Testis (tissue), 3 donors: ENCODE data around the gene GPR78. TPM values are rescaled to one million over a fixed set of nuclear protein-coding genes. Genes with fewer than 3 reads are reported as not detected.

Experiments used
- DNase-seq: peaks from one replicate; pipeline ENCODE4 v3.0.0-alpha.2; 2019
- H3K27ac ChIP-seq, 2 donors: fragments of 200-600 bp; sonication (generic); one replicate each; pipeline ENCODE4 v1.5.1; 2019
- H3K27me3 ChIP-seq: fragments of 200-600 bp; sonication (generic); one replicate; pipeline ENCODE4 v1.5.1; 2019
- H3K36me3 ChIP-seq: fragments of 200-600 bp; sonication (generic); one replicate; pipeline ENCODE4 v1.5.1; 2017; ENCODE audit warnings: low read depth; ENCODE audit errors: missing control alignments
- H3K4me1 ChIP-seq: fragments of 200-600 bp; sonication (generic); one replicate; pipeline ENCODE4 v1.5.1; 2019
- H3K4me3 ChIP-seq, 2 donors: fragments of 200-600 bp; sonication (generic); one replicate each; pipeline ENCODE4 v1.5.1; 2017 to 2019
- H3K9me3 ChIP-seq: fragments of 200-600 bp; sonication (generic); one replicate; pipeline ENCODE4 v1.5.1; 2017
- POLR2A ChIP-seq: fragments of 450-650 bp; IDR thresholded peaks from one replicate; pipeline ENCODE4 v1.6.1; 2017; ENCODE audit warnings: antibody characterized with exemption, mild to moderate bottlenecking, moderate library complexity
- whole genome bisulfite sequencing, 2 donors: methylation state at CpG; one replicate each; pipeline ENCODE4 v1.1.5; 2018; 5-methylcytosine and 5-hydroxymethylcytosine counted together
- intact Hi-C: fragments of 100-400 bp; cut with DNase I; formaldehyde crosslinking; loops from one replicate; pipeline ENCODE4 v1.15.1; 2023; ENCODE audit warnings: low total_unique reads
- polyA plus RNA-seq: library from polyadenylated mRNA; stranded (reverse); fragments of 350-450 nt; fragmentation: Illumina TruSeq; extraction: RNeasy Lipid Tissue Mini Kit (QIAGEN cat#74804); gene quantifications from one replicate; pipeline ENCODE4 v1.2.3, GENCODE V29; 2014; ENCODE audit warnings: low read depth, low replicate concordance; ENCODE audit not compliant: insufficient read depth
- total RNA-seq, 2 donors: library from RNA; depleted of rRNA; stranded (reverse); fragments of >200 nt; gene quantifications; one replicate each; pipeline ENCODE4 v1.2.3, GENCODE V29; 2016
- TF ChIP-seq, protein P1 (sequence below), 3 experiments: fragments of 450-650 bp in 2 of 3; fragments of 200-600 bp in 1 of 3; sonication (generic) in 1 of 3; IDR thresholded peaks; one replicate each; pipeline ENCODE4 v1.5.1; 2016 to 2019; ENCODE audit warnings: antibody characterized with exemption in 3 of 3, mild to moderate bottlenecking in 2 of 3, moderate library complexity in 1 of 3

GPR78 gene
- total and polyA plus RNA-seq, 3 donors from 2014 or later: 0.34 to 0.99 (median 0.39) TPM

DNA sequence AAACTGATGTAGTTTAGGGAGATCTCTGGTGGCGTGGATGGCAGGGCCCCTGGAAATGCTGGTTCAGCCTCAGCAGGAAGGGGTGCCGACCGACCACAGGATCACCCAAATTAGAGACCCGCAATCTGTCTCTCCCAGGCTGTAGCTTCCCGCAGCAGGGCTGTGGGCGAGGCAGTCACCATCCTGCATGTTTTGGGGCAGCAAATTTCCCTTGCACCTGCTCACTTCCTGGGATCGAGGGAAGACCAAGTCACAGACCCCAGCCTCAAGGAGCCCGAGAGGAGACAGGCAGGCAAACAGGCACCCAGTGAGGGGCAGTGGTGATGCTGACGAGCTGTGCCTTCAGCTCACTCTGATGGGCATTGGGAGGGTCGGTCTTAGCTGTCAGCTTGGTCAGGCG, 21.2 kb upstream of the GPR78 start:
- H3K27ac ChIP-seq: no peak overlapping the region
- H3K36me3 ChIP-seq: no peaks in the 10 kb centered on the region
- DNase-seq: no peak
- intact Hi-C loops: no loop called here
- WGBS, 2 donors: 92 to 94% methylated on average over 6 to 11 of the region's 11 CpGs
- H3K9me3 ChIP-seq: no peaks in the 10 kb centered on the region
- H3K27me3 ChIP-seq: no peaks in the 10 kb centered on the region
- no peak overlapping the region for H3K4me3 ChIP-seq
- TF ChIP-seq, protein P1, sequence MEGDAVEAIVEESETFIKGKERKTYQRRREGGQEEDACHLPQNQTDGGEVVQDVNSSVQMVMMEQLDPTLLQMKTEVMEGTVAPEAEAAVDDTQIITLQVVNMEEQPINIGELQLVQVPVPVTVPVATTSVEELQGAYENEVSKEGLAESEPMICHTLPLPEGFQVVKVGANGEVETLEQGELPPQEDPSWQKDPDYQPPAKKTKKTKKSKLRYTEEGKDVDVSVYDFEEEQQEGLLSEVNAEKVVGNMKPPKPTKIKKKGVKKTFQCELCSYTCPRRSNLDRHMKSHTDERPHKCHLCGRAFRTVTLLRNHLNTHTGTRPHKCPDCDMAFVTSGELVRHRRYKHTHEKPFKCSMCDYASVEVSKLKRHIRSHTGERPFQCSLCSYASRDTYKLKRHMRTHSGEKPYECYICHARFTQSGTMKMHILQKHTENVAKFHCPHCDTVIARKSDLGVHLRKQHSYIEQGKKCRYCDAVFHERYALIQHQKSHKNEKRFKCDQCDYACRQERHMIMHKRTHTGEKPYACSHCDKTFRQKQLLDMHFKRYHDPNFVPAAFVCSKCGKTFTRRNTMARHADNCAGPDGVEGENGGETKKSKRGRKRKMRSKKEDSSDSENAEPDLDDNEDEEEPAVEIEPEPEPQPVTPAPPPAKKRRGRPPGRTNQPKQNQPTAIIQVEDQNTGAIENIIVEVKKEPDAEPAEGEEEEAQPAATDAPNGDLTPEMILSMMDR (IDR thresholded peaks at IDR 0.05): no peak
- no peak for TF ChIP-seq POLR2A
- no peaks in the 10 kb centered on the region for H3K4me1 ChIP-seq

DNA sequence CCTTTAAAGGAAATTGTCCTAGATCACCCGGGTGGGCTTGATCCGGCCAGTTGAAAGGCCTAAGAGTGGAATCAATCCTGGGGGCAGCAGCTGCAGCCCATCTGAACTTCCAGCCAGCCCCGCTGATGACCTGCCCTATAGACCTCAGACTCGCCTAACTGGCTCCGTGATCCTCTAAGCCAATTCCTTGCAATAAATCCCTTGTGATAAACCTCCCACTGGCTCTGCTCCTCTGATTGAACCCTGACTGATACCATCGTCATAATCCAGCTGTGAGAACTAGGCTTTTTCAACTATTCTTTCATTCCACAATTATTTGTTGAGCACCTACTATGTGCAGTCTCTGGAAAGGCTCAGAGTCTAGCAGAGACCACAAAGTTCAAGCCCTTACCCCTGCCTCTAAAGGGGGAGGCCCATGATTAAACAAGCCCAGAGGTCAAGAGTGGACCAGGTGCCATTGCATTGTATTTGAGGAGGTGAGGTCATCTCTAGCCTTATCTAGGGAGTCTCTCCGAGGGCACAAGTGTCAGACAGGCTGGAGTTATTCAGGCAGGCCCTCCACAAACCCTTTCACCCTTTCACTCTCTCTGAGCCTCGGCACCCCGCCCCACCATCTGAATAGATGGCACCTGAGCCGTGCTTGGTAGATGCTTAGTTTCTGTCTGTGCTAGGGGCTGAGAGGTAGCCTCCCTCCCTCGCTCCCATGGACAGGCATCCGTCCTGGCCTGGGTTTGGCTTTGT, 20.5 kb upstream of the GPR78 start:
- Histone ChIP-seq H3K4me1 (no peaks in the 10 kb centered on the region), H3K27me3 (no peaks in the 10 kb centered on the region), H3K9me3 (no peaks in the 10 kb centered on the region), H3K36me3 (no peaks in the 10 kb centered on the region), H3K4me3 (no peak overlapping the region), H3K27ac (no peak overlapping the region)
- DNase-seq: no peak
- TF ChIP-seq, protein P1 (IDR thresholded peaks at IDR 0.05): no peak
- TF ChIP-seq POLR2A: no peak
- WGBS, 2 donors: 85 to 86% methylated on average over 10 to 12 of the region's 12 CpGs
- intact Hi-C loops: no loop called here

DNA sequence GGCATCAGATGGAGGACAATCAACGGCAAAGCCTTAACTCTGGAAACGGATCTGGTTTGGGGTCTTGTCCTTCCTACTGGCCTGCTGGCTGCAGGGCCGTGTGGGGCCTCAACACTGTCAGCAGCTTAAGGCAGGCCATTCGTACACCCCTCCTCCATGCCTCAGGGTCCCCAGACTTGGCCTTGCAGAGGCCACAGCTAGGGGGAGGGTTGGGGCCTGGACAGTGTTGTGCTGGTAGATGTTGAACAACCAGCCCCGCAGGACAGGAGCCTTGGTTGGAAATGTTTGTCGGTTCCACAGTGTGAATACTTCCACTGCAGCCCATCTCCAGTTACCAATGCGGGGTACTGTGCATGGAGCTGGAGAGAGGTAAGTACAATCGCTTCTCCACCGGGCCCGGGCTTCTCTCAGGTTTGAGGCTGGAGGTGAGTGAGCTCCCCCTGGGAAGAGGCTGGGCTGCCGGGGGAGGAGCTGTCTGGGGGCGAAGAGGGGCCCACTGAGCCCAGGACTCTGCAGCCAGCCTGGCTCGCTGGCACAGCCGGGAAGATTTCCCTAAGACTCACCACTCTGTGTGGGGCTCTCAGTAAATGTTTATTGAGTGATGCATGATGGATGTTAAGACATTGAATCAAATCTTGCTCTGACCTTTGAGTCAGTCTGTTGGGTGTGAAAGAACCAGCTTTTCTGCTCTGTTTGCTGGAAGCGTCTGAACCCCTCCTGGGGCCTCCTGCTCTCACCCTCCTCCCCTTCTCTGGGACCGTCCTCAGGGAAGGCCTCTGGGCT, 19.7 kb upstream of the GPR78 start:
- no peak overlapping the region for H3K4me3 ChIP-seq
- no peaks in the 10 kb centered on the region for H3K9me3 ChIP-seq
- intact Hi-C loops: no loop called here
- H3K27ac ChIP-seq: no peak overlapping the region
- no peaks in the 10 kb centered on the region for H3K27me3 ChIP-seq
- H3K4me1 ChIP-seq: no peaks in the 10 kb centered on the region
- 85 to 89% methylated on average over 8 to 16 of the region's 16 CpGs for WGBS, 2 donors
- TF ChIP-seq POLR2A: no peak
- TF ChIP-seq, protein P1 (IDR thresholded peaks at IDR 0.05): no peak
- no peaks in the 10 kb centered on the region for H3K36me3 ChIP-seq
- no peak for DNase-seq

DNA sequence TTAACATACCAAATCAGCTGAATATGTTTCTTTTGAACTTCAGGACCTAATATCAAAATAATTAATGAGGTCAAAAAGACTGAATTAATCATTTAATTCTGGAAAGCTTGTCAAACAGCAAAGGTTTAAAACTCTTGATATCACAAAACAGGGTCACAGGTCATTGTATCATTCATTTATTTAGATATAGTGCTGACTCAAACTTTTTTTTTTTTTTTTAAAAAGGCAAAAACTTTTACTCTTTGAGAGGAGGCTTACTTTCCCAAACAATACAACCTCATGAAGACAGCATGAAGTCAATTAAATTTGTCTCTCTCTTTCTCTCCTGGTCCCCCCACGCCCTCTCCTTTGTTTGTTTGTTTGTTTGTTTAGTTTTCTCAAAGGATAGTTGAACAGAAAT, 15.6 kb upstream of the GPR78 start:
- no peaks in the 10 kb centered on the region for H3K27me3 ChIP-seq
- no peak for DNase-seq
- 82 to 87% methylated on average over 1 of the region's 1 CpG for WGBS, 2 donors
- intact Hi-C loops: no loop called here
- H3K4me3 ChIP-seq: no peak overlapping the region
- H3K9me3 ChIP-seq: no peaks in the 10 kb centered on the region
- H3K4me1 ChIP-seq: no peaks in the 10 kb centered on the region
- H3K36me3 ChIP-seq: no peaks in the 10 kb centered on the region
- no peak for TF ChIP-seq POLR2A
- TF ChIP-seq, protein P1 (IDR thresholded peaks at IDR 0.05): no peak
- H3K27ac ChIP-seq: no peak overlapping the region
